Kasumi-1 (cell line): ENCODE results near the gene NIBAN1.
"Not testable (repeated sequence)": the region's sequence is repeated elsewhere in the genome, so short reads cannot be mapped to it uniquely, and the experiment has no call there.

Experiments used
- DNase-seq, 2 experiments: peaks; one replicate each; lab custom pipeline; 2025; lab: John Stamatoyannopoulos, UW

NIBAN1 gene

GRCh38 chr1:184974056-184974836 lies at the start of gene NIBAN1:
Gene NIBAN1, minus strand, starts transcription at chr1:184974508. Its CDS starts 152 bp downstream, at chr1:184974356.
- DNase-seq, result peak; percentile 60

- DNase-seq, result no peak
Measured at GRCh38 chr1:185017966-185018365, 43.7 kb upstream of the NIBAN1 start.

GRCh38 chr1:185017338-185017737 lies 43.0 kb upstream of the NIBAN1 start:
- DNase-seq, result no peak

- DNase-seq, result no peak
Measured at GRCh38 chr1:185016880-185017279, 42.6 kb upstream of the NIBAN1 start.

GRCh38 chr1:185015631-185016030 lies 41.3 kb upstream of the NIBAN1 start:
- DNase-seq, result no peak

- no peak for DNase-seq
Measured at GRCh38 chr1:185014941-185015340, 40.6 kb upstream of the NIBAN1 start.

- no peak for DNase-seq
Measured at GRCh38 chr1:185010361-185010760, 36.1 kb upstream of the NIBAN1 start.

GRCh38 chr1:185008838-185009237 lies 34.5 kb upstream of the NIBAN1 start:
- no peak for DNase-seq

GRCh38 chr1:185001312-185001880 lies 27.1 kb upstream of the NIBAN1 start:
- DNase-seq, result not testable (repeated sequence)

GRCh38 chr1:184999974-185000373 lies 25.7 kb upstream of the NIBAN1 start:
- DNase-seq, result not testable (repeated sequence)

- no peak for DNase-seq
Measured at GRCh38 chr1:184994301-184994700, 20.0 kb upstream of the NIBAN1 start.

GRCh38 chr1:184992271-184992670 lies 18.0 kb upstream of the NIBAN1 start:
- no peak for DNase-seq

GRCh38 chr1:184990204-184990603 lies 15.9 kb upstream of the NIBAN1 start:
- DNase-seq, result no peak

- DNase-seq, result no peak
Measured at GRCh38 chr1:184988506-184988905, 14.2 kb upstream of the NIBAN1 start.

- DNase-seq, result peak in 1 of 2 experiments; percentile 4
Measured at GRCh38 chr1:184987696-184988095, 13.4 kb upstream of the NIBAN1 start.

GRCh38 chr1:184986250-184986649 lies 11.9 kb upstream of the NIBAN1 start:
- DNase-seq, result peak; percentile 16 to 26

- DNase-seq, result peak; percentile 85 to 87
Measured at GRCh38 chr1:184982002-184982954, 8.0 kb upstream of the NIBAN1 start.

- DNase-seq, result no peak
Measured at GRCh38 chr1:184980726-184981125, 6.4 kb upstream of the NIBAN1 start.

GRCh38 chr1:184975208-184975870 lies 1.0 kb upstream of the NIBAN1 start:
- DNase-seq, result no peak

GRCh38 chr1:184974837-184975115 lies 468 bp upstream of the NIBAN1 start:
- no peak for DNase-seq

GRCh38 chr1:184973272-184974055 lies 844 bp downstream of the NIBAN1 start:
- peak; percentile 34 to 40 for DNase-seq
